Ovary (tissue), 9 donors: Measurements from ENCODE around the gene VAV3. TPM values are rescaled to one million over a fixed set of nuclear protein-coding genes. Genes with fewer than 3 reads are reported as not detected.

Experiments
- DNase-seq, 5 donors: peaks; one replicate each; pipeline ENCODE4 v3.0.0-alpha.2; 2019 to 2020
- H3K27ac ChIP-seq, 2 donors: fragments of 200-600 bp; one replicate each; pipeline versions ENCODE4 v1.5.1 to v1.8.0; 2019 to 2022
- H3K27me3 ChIP-seq: fragments of 200-600 bp; one replicate; pipeline ENCODE4 v1.8.0; 2022
- H3K36me3 ChIP-seq: fragments of 200-600 bp; sonication (generic); one replicate; pipeline ENCODE4 v1.5.1; 2019
- H3K4me1 ChIP-seq: one replicate; pipeline ENCODE4 v1.8.1; 2013; ENCODE audit warnings: mild to moderate bottlenecking, moderate library complexity; ENCODE audit not compliant: insufficient read depth
- H3K4me3 ChIP-seq: fragments of 200-600 bp; sonication (generic); one replicate; pipeline ENCODE4 v1.5.1; 2017
- H3K9me3 ChIP-seq, 2 donors: fragments of 200-600 bp in 1 of 2; sonication (generic) in 1 of 2; one replicate each; pipeline versions ENCODE4 v1.5.1 to v1.8.1; 2013 to 2019; ENCODE audit warnings: mild to moderate bottlenecking in 1 of 2, moderate library complexity in 1 of 2
- EP300 ChIP-seq: sonication (generic); formaldehyde crosslinking; IDR thresholded peaks from one replicate; pipeline ENCODE4 v1.6.1; 2017; ENCODE audit warnings: antibody characterized with exemption
- POLR2A ChIP-seq: fragments of 450-650 bp; IDR thresholded peaks from one replicate; pipeline ENCODE4 v1.6.1; 2017; ENCODE audit warnings: antibody characterized with exemption, mild to moderate bottlenecking, moderate library complexity
- WGBS, 3 donors: extraction: QIAGEN DNeasy Blood & Tissue Kit in 1 of 3; methylation state at CpG; one replicate each; pipeline versions ENCODE4 v1.1.5 to v1.1.7; 2013 to 2017; 5-methylcytosine and 5-hydroxymethylcytosine counted together
- intact Hi-C, 4 donors: fragments of 100-400 bp; cut with DNase I; formaldehyde crosslinking; loops; one replicate each; pipeline versions ENCODE4 v1.11.0 to v1.15.1; 2022 to 2023
- polyA plus RNA-seq, 2 donors: library from polyadenylated mRNA; stranded (reverse); fragments of 200-250 nt in 1 of 2; fragments of 350-450 nt in 1 of 2; fragmentation: Illumina TruSeq in 1 of 2; extraction: RNeasy Lipid Tissue Mini Kit (QIAGEN cat#74804) in 1 of 2; gene quantifications; one replicate each; pipeline ENCODE4 v1.2.3, GENCODE V29; 2013 to 2014
- total RNA-seq, 7 donors: library from RNA; depleted of rRNA in 2 of 7; stranded (reverse); fragments of >200 nt in 2 of 7; fragmentation: NEBNext Ultra II Directional in 3 of 7; extraction: Animal tissue kit (Norgen Biotek cat#: 25700) in 3 of 7; gene quantifications; one replicate each; pipeline versions ENCODE4 v1.1.0 to v1.2.4, GENCODE V29; 2016 to 2023
- TF ChIP-seq, protein P1 (sequence below), 3 donors: fragments of 450-650 bp in 2 of 3; fragments of 200-600 bp in 1 of 3; IDR thresholded peaks; one replicate each; pipeline versions ENCODE4 v1.5.1 to v1.8.0; 2016 to 2022; ENCODE audit warnings: antibody characterized with exemption in 3 of 3, mild to moderate bottlenecking in 1 of 3
- donor health status: DM: no; HTN: no; CAD: no; lungs with moderate emphysema.
- donor health status: DM: no; HTN: no; CAD: no.
- donor health status: Bipolar disorder and iron deficiency.
- donor health status: DM: yes; HTN: yes; CAD: no.
- donor health status: DM: no; HTN: no; CAD: no.
- donor health status: DM: yes; HTN: yes; CAD: no.

The VAV3 gene
- total and polyA plus RNA-seq, 9 donors, result 0.78 to 7.4 (median 1.5) TPM

DNA sequence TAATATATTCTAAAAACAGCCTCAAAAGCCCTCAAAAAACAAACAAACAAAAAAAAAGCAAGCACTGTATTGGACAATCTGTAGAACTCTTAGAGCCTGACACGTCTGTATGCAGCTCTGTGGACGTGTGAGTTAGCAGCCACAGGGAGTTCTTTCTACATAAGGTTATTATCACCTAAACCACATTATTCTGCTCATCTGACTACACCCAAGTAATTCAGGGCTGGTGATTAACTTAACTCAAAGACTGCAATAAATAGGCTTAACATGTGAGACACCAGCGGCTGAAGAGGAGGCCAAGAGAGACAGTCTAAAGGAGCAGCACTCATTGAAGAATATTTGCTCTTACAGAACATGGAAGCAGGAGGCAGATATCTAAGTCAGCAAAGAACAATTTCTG lies 316.0 kb downstream of the VAV3 start:
- no peaks in the 10 kb centered on the region for H3K4me1 ChIP-seq
- no peaks in the 10 kb centered on the region for H3K36me3 ChIP-seq
- H3K27me3 ChIP-seq, result no peaks in the 10 kb centered on the region
- no peak overlapping the region for H3K4me3 ChIP-seq
- intact Hi-C loops, result no loop called here
- DNase-seq, result no peak
- TF ChIP-seq POLR2A, result no peak
- TF ChIP-seq EP300, result no peak
- TF ChIP-seq, protein P1, sequence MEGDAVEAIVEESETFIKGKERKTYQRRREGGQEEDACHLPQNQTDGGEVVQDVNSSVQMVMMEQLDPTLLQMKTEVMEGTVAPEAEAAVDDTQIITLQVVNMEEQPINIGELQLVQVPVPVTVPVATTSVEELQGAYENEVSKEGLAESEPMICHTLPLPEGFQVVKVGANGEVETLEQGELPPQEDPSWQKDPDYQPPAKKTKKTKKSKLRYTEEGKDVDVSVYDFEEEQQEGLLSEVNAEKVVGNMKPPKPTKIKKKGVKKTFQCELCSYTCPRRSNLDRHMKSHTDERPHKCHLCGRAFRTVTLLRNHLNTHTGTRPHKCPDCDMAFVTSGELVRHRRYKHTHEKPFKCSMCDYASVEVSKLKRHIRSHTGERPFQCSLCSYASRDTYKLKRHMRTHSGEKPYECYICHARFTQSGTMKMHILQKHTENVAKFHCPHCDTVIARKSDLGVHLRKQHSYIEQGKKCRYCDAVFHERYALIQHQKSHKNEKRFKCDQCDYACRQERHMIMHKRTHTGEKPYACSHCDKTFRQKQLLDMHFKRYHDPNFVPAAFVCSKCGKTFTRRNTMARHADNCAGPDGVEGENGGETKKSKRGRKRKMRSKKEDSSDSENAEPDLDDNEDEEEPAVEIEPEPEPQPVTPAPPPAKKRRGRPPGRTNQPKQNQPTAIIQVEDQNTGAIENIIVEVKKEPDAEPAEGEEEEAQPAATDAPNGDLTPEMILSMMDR (IDR thresholded peaks at IDR 0.05), result no peak
- H3K9me3 ChIP-seq, result no peaks in the 10 kb centered on the region
- H3K27ac ChIP-seq, result no peak overlapping the region
- 63 to 64% (median 63%) methylated on average over 3 of the region's 3 CpGs for WGBS, 3 donors

DNA sequence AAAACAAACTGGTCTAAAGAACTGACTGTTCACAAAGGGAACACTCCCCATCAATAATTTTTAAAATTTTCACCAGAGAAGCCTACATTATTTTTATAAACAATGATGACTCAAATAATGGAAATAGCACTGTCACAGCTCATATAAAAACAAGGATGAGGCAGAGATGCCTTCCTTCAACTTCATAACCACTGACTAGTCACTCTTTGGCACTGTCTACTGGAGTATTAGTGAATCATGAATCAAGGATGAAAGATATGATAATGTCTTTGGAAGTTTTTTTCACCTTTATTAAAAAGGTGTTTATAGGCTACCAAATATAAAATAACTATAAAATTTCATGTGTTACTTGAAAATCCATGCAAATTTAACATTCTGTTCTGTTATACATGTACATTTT lies 316.9 kb downstream of the VAV3 start:
- no peak for TF ChIP-seq POLR2A
- no peak for TF ChIP-seq EP300
- TF ChIP-seq, protein P1 (IDR thresholded peaks at IDR 0.05), result no peak
- Histone ChIP-seq H3K27me3 (no peaks in the 10 kb centered on the region), H3K4me1 (no peaks in the 10 kb centered on the region), H3K27ac (no peak overlapping the region), H3K36me3 (no peaks in the 10 kb centered on the region), H3K9me3 (no peaks in the 10 kb centered on the region), H3K4me3 (no peak overlapping the region)
- DNase-seq, result no peak
- intact Hi-C loops, result no loop called here

DNA sequence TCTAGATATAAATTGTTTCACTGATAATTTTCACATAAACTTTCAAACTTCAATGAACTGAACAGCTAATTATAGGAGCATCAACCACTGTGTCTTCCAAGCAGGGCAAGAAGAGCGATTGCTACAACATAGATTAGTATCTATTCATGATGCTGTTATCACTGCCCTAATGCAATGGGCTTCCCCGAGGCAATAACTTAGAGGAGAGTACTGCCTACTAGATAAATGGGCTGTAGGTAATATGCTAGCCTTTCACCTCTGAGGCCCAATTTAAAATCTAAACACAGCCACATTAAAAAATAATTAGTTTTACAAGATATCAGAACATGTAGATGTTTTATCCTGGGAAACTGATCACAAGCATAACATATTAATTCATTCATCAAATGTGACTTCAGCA lies 318.0 kb downstream of the VAV3 start:
- intact Hi-C loops, result no loop called here
- no peaks in the 10 kb centered on the region for H3K4me1 ChIP-seq
- H3K27me3 ChIP-seq, result no peaks in the 10 kb centered on the region
- H3K4me3 ChIP-seq, result no peak overlapping the region
- TF ChIP-seq POLR2A, result no peak
- TF ChIP-seq, protein P1 (IDR thresholded peaks at IDR 0.05), result no peak
- no peak for TF ChIP-seq EP300
- no peaks in the 10 kb centered on the region for H3K36me3 ChIP-seq
- DNase-seq, result no peak
- WGBS, 3 donors, result 47 to 52% (median 49%) methylated on average over 2 of the region's 2 CpGs
- H3K9me3 ChIP-seq, result no peaks in the 10 kb centered on the region
- no peak overlapping the region for H3K27ac ChIP-seq

DNA sequence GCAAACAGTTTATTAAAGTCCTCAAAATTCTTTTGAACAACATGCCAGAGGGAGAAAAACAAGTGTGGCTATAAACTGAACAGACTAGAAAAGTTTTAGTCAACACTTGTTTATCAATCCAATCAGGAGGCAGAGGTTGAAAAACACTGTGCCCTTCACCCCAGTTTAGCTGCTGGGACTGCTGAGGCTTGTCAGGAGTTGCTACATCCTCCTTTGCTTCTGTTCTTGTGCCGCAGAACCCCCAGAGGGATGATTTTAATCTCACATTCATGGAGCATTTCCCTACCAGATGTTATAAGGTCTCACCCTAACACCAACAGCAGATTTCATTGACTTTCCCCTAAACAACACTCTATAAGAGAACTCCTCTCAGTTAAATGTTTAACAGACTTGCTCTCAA lies 321.2 kb downstream of the VAV3 start:
- no peak for DNase-seq
- no peaks in the 10 kb centered on the region for H3K27me3 ChIP-seq
- H3K36me3 ChIP-seq, result no peaks in the 10 kb centered on the region
- H3K4me3 ChIP-seq, result no peak overlapping the region
- H3K9me3 ChIP-seq, result no peaks in the 10 kb centered on the region
- 57 to 62% (median 57%) methylated on average over 1 of the region's 1 CpG for WGBS, 3 donors
- no peaks in the 10 kb centered on the region for H3K4me1 ChIP-seq
- TF ChIP-seq POLR2A (no peak), EP300 (no peak)
- TF ChIP-seq, protein P1 (IDR thresholded peaks at IDR 0.05), result no peak
- intact Hi-C loops, result no loop called here
- H3K27ac ChIP-seq, result no peak overlapping the region

DNA sequence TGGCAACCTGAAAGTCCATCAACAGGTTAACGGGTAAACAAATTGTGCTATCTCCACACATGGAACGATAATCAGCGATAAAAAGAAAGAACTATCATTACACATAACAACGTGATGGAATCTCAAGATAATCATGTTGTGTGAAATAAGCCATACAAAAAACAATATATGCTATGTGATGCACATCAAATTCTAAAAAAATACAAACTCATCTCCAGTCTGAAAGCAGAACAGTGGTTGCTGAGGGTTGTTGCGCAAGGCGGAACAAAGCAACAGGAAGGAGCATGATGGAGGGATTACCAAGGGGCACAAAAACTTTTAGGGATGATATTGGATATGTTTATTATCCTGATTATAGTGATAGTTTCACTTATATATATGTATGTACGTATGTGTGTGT lies 324.8 kb downstream of the VAV3 start:
- no peaks in the 10 kb centered on the region for H3K27me3 ChIP-seq
- no peak for TF ChIP-seq POLR2A
- no peak for TF ChIP-seq EP300
- TF ChIP-seq, protein P1 (IDR thresholded peaks at IDR 0.05), result no peak
- no peaks in the 10 kb centered on the region for H3K4me1 ChIP-seq
- intact Hi-C loops, result no loop called here
- no peak overlapping the region for H3K4me3 ChIP-seq
- no peaks in the 10 kb centered on the region for H3K9me3 ChIP-seq
- no peak for DNase-seq
- no peaks in the 10 kb centered on the region for H3K36me3 ChIP-seq
- H3K27ac ChIP-seq, result no peak overlapping the region
- 77 to 84% (median 77%) methylated on average over 7 of the region's 7 CpGs for WGBS, 3 donors
